Measurements from ENCODE around the gene CDH10. TPM values are rescaled to one million over a fixed set of nuclear protein-coding genes. Genes with fewer than 3 reads are reported as not detected.

The CDH10 gene
- 0.15 to 0.32 TPM (median 0.21 TPM) in 4 of 5 replicates, not detected in the other for total RNA-seq (2022; extraction: Qiagen RNA extraction)

DNA sequence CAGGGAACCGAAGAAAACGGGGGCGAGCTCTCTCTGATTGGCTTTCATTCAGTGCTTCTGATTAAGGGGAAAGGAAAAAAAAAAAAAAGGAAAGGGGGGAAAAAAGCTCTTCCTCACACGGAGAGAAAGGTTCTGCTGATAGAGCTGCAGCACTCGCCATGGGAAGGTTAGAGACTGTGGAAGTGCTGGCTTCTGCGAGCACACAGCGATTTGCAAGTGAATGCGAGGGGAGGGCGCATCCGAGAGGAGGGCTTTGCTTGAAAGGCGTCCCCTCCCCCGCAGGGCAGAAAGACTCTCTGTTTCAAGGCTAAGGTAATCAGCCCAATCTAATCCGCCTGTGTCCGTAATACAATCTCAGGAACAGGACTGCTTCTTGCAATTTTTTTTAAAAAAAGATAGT lies at the start of gene CDH10:
TSS of gene CDH10 (minus strand) at position 218 of the 400 bp plus-strand sequence. CDS start 51,488 bp downstream, outside the sequence.

